Lung (tissue), 12 donors: ENCODE data around the gene IL3. TPM values are rescaled to one million over a fixed set of nuclear protein-coding genes. Genes with fewer than 3 reads are reported as not detected.
A peak's percentile ranks its signal among the peaks of the same experiment; 100 is the strongest.

Experiments
- ATAC-seq: fragments of 200-7000 bp; cut with Tn5 transposase; one replicate; pipeline ENCODE4 v1.9.1; 2020; ENCODE audit warnings: moderate number of reproducible peaks; ENCODE audit not compliant: insufficient read depth, low FRiP score
- DNase-seq, 3 donors: peaks; one replicate each; pipeline ENCODE4 v3.0.0-alpha.2; 2013 to 2017
- H3K27ac ChIP-seq, 2 donors: one replicate each; pipeline ENCODE4 v1.5.1; 2013; ENCODE audit warnings: mild to moderate bottlenecking in 2 of 2, moderate library complexity in 2 of 2, control low read depth in 1 of 2, inconsistent platforms in 1 of 2, low read depth in 1 of 2, low read length in 1 of 2
- H3K27me3 ChIP-seq, 3 donors: one replicate each; pipeline ENCODE4 v1.5.1; 2013; ENCODE audit warnings: low read length in 2 of 3; ENCODE audit not compliant: control insufficient read depth in 3 of 3, insufficient read depth in 3 of 3
- H3K36me3 ChIP-seq, 4 donors: one replicate each; pipeline ENCODE4 v1.5.1; 2013; ENCODE audit warnings: low read length in 4 of 4, mild to moderate bottlenecking in 1 of 4, moderate library complexity in 1 of 4; ENCODE audit not compliant: control insufficient read depth in 4 of 4, insufficient read depth in 4 of 4
- H3K4me1 ChIP-seq, 5 donors: one replicate each; pipeline ENCODE4 v1.5.1; 2013; ENCODE audit warnings: low read length in 5 of 5, mild to moderate bottlenecking in 2 of 5, moderate library complexity in 1 of 5; ENCODE audit not compliant: control insufficient read depth in 5 of 5, insufficient read depth in 5 of 5
- H3K4me3 ChIP-seq: one replicate; pipeline ENCODE4 v1.5.1; 2013; ENCODE audit warnings: mild to moderate bottlenecking, control low read depth, moderate library complexity
- H3K9ac ChIP-seq, 2 donors: one replicate each; pipeline ENCODE4 v1.5.1; 2013; ENCODE audit warnings: low read length in 2 of 2, control low read depth in 1 of 2; ENCODE audit not compliant: insufficient read depth in 1 of 2
- H3K9me3 ChIP-seq, 4 donors: one replicate each; pipeline ENCODE4 v1.5.1; 2013; ENCODE audit warnings: low read length in 3 of 4, mild to moderate bottlenecking in 1 of 4, moderate library complexity in 1 of 4; ENCODE audit not compliant: control insufficient read depth in 4 of 4, insufficient read depth in 3 of 4
- CTCF ChIP-seq: IDR thresholded peaks from 2 replicates; pipeline ENCODE4 v1.5.1; 2012; ENCODE audit warnings: mild to moderate bottlenecking; ENCODE audit errors: control extremely low read depth, extremely low read depth
- WGBS, 2 donors: extraction: QIAGEN DNeasy Blood & Tissue Kit; methylation state at CpG; one replicate each; pipeline ENCODE4 v1.1.7; 2013; 5-methylcytosine and 5-hydroxymethylcytosine counted together
- polyA plus RNA-seq, 2 donors: library from polyadenylated mRNA; stranded (reverse); fragments of 200-250 nt; gene quantifications; one replicate each; pipeline ENCODE4 v1.2.1, GENCODE V29; 2013
- total RNA-seq, 2 donors: library from RNA; depleted of rRNA in 1 of 2; stranded (reverse); fragments of >200 nt in 1 of 2; gene quantifications; one replicate each; pipeline ENCODE4 v1.2.1, GENCODE V29; 2014 to 2021
- donor health status: control.
- donor health status: control.
- donor health status: Bipolar disorder and iron deficiency.
- donor health status: healthy.
- donor health status: DM: yes; HTN: yes; CAD: no.

IL3 gene
- total and polyA plus RNA-seq, 4 donors = not detected

- H3K27me3 ChIP-seq = peaks cover 0 to 12% (median 2%) of the 10 kb centered on the region in 3 donors
- H3K9ac ChIP-seq = no peak overlapping the region
- H3K4me3 ChIP-seq = no peak overlapping the region
- ATAC-seq (no peak), DNase-seq (no peak)
- no peak for TF ChIP-seq CTCF
- H3K36me3 ChIP-seq = no peaks in the 10 kb centered on the region
- H3K27ac ChIP-seq = no peak overlapping the region
- peaks cover 0 to 3% (median 0%) of the 10 kb centered on the region in 5 donors for H3K4me1 ChIP-seq
- H3K9me3 ChIP-seq = peaks cover 0 to 3% (median 0%) of the 10 kb centered on the region in 4 donors
These were observed 41.1 kb upstream of the IL3 start for GRCh38 chr5:132019337-132019736.

- TF ChIP-seq CTCF = no peak
- peaks cover 0 to 3% (median 0%) of the 10 kb centered on the region in 4 donors for H3K9me3 ChIP-seq
These were observed 40.4 kb upstream of the IL3 start for GRCh38 chr5:132019857-132020555.

DNA sequence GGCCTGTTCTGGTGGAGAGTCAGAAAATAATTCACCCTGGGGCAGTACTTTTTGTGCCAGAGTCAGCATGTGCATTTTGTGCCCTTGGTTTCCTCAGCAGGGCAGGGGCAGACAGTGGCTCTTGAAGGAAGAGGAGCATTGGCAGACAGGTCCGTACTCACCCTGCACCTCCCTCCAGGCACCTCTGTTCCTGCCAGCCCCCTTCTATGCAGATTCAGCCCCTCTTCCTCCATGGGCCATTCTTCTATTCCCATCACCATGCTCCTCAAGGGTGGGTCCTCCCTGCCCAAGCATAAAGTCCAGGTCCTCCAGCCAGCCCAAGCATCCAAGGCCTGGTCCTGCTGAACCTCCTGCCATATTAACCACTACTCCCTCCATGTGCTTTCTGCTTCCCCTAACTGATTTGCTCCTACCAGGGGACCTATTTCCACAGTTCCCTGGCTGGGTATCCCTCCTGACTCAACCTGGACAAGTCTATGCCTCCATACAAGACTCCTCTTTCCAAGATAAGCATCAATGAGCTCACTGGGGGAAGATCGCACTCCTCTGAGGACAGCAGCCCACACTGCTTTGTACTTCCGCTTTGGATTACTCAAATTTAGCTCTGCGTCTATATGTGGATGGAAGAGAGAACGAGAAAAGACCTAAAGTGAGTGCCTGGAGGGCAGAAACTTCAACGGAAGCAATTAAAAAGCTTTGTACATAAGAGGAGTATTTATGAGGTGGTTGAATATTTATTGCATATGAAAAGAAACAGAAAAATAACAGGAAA, 39.7 kb upstream of the IL3 start:
- Histone ChIP-seq H3K9me3 (peaks cover 0 to 3% (median 0%) of the 10 kb centered on the region in 4 donors), H3K27ac (peak overlapping the region in 1 of 2 donors; percentile 28), H3K4me1 (peaks cover 0 to 3% (median 0%) of the 10 kb centered on the region in 5 donors), H3K36me3 (no peaks in the 10 kb centered on the region), H3K27me3 (peaks cover 0 to 14% (median 2%) of the 10 kb centered on the region in 3 donors), H3K4me3 (no peak overlapping the region), H3K9ac (no peak overlapping the region)
- DNase-seq (no peak), ATAC-seq (no peak)
- TF ChIP-seq CTCF = no peak
- 73% methylated on average over 6 of the region's 6 CpGs for WGBS, 2 donors

More at GRCh38 chr5:132019857-132020555, 40.4 kb upstream of the IL3 start:
- Histone ChIP-seq H3K9ac (no peak overlapping the region), H3K4me1 (peaks cover 0 to 3% (median 0%) of the 10 kb centered on the region in 5 donors), H3K4me3 (no peak overlapping the region), H3K27me3 (peaks cover 0 to 14% (median 2%) of the 10 kb centered on the region in 3 donors), H3K36me3 (no peaks in the 10 kb centered on the region), H3K27ac (no peak overlapping the region)
- WGBS, 2 donors = 77 to 86% methylated on average over 6 of the region's 6 CpGs
- ATAC-seq = peak; percentile 27
- no peak for DNase-seq
